H1 (cell line): Measurements from ENCODE around the gene KRTCAP2. TPM values are rescaled to one million over a fixed set of nuclear protein-coding genes. Genes with fewer than 3 reads are reported as not detected.

Experiments used
- CTCF ChIA-PET: fragments of 300-600 bp; sonication (Branson Sonifier 250); formaldehyde crosslinking; loops from one replicate; lab custom pipeline; 2021; ENCODE audit not compliant: partially characterized antibody; lab: Charles Lee
- POLR2A ChIA-PET: fragments of 300-600 bp; sonication (Branson Sonifier 250); formaldehyde crosslinking; loops from one replicate; lab custom pipeline; 2021; ENCODE audit warnings: inconsistent platforms; ENCODE audit not compliant: partially characterized antibody; lab: Charles Lee
- DNase-seq, 2 experiments: peaks; one replicate each; pipeline versions ENCODE4 v3.0.0 to v3.0.0-alpha.2; 2010 to 2022; ENCODE audit warnings: low spot score in 2 of 2, low read depth in 1 of 2, mixed read lengths in 1 of 2
- FAIRE-seq: peaks from 2 replicates; lab custom pipeline; 2011; peaks lifted over from hg19 to GRCh38; lab: Jason Lieb, UNC
- H2AFZ ChIP-seq: 2 replicates; pipeline ENCODE4 v1.8.1; 2012; ENCODE audit warnings: low read length, inconsistent platforms
- H2AK5ac ChIP-seq: 2 replicates; pipeline ENCODE4 v1.6.1; 2013; ENCODE audit warnings: low read depth, low read length
- H2BK120ac ChIP-seq: replicated peaks from 2 replicates; pipeline ENCODE3; 2013; ENCODE audit warnings: low read depth, low read length, inconsistent platforms
- H2BK12ac ChIP-seq: 2 replicates; pipeline ENCODE4 v1.6.1; 2013; ENCODE audit warnings: low read depth, low read length
- H2BK15ac ChIP-seq: 2 replicates; pipeline ENCODE4 v1.6.1; 2013; ENCODE audit warnings: low read length
- H2BK20ac ChIP-seq: 2 replicates; pipeline ENCODE4 v1.6.1; 2013; ENCODE audit warnings: low read length
- H2BK5ac ChIP-seq: 2 replicates; pipeline ENCODE4 v1.6.1; 2013; ENCODE audit warnings: low read depth, low read length
- H3K14ac ChIP-seq: 2 replicates; pipeline ENCODE4 v1.6.1; 2013; ENCODE audit warnings: inconsistent platforms; ENCODE audit not compliant: insufficient read length
- H3K18ac ChIP-seq: 2 replicates; pipeline ENCODE4 v1.6.1; 2013; ENCODE audit warnings: low read length; ENCODE audit errors: extremely low read depth
- H3K23ac ChIP-seq: 2 replicates; pipeline ENCODE4 v1.6.1; 2013; ENCODE audit warnings: inconsistent platforms; ENCODE audit not compliant: insufficient read length
- H3K23me2 ChIP-seq: 2 replicates; pipeline ENCODE4 v1.6.1; 2013; ENCODE audit warnings: low read depth, low read length
- H3K27ac ChIP-seq: 2 replicates; pipeline ENCODE4 v1.6.1; 2011; ENCODE audit warnings: low read depth, low read length, inconsistent platforms
- H3K27me3 ChIP-seq, 4 experiments: replicated peaks in 1 of 4; 1 replicate in 1 of 4; 2 replicates in 3 of 4; pipeline versions ENCODE4 v1.6.1 to v1.8.1; 2011 to 2013; ENCODE audit warnings: low read length in 3 of 4, mild to moderate bottlenecking in 3 of 4, inconsistent platforms in 2 of 4, mixed read lengths in 2 of 4, moderate library complexity in 1 of 4; ENCODE audit not compliant: control insufficient read depth in 3 of 4, insufficient read depth in 3 of 4; ENCODE audit errors: extremely low read depth in 1 of 4
- H3K36me3 ChIP-seq, 4 experiments: 2 replicates each; pipeline versions ENCODE4 v1.6.1 to v1.8.1; 2011 to 2013; ENCODE audit warnings: mild to moderate bottlenecking in 4 of 4, low read length in 3 of 4, moderate library complexity in 2 of 4, control low read depth in 1 of 4, inconsistent platforms in 1 of 4; ENCODE audit not compliant: insufficient read depth in 4 of 4, control insufficient read depth in 2 of 4
- H3K4ac ChIP-seq: replicated peaks from 2 replicates; pipeline ENCODE3; 2013; ENCODE audit warnings: low read length, low read depth, mixed read lengths, inconsistent platforms; ENCODE audit not compliant: insufficient read length
- H3K4me1 ChIP-seq, 4 experiments: replicated peaks in 1 of 4; 1 replicate in 1 of 4; 2 replicates in 3 of 4; pipeline versions ENCODE4 v1.6.1 to v1.8.1; 2011 to 2013; ENCODE audit warnings: low read length in 3 of 4, inconsistent platforms in 2 of 4, mixed read lengths in 1 of 4; ENCODE audit not compliant: insufficient read depth in 4 of 4, control insufficient read depth in 3 of 4
- H3K4me2 ChIP-seq, 2 experiments: 2 replicates each; pipeline versions ENCODE4 v1.6.1 to v1.8.1; 2011 to 2013; ENCODE audit warnings: low read depth in 2 of 2, low read length in 2 of 2, control low read depth in 1 of 2, inconsistent platforms in 1 of 2, mild to moderate bottlenecking in 1 of 2; ENCODE audit not compliant: insufficient read depth in 1 of 2
- H3K4me3 ChIP-seq, 4 experiments: fragments of 200-600, 300-600 bp in 1 of 4; sonication (generic), shearing (Covaris generic), sonication (Bioruptor Twin) in 1 of 4; 2 replicates each; pipeline versions ENCODE4 v1.5.1 to v1.8.1; 2011 to 2016; ENCODE audit warnings: low read length in 4 of 4, low read depth in 3 of 4, control low read depth in 2 of 4, inconsistent platforms in 2 of 4, mild to moderate bottlenecking in 2 of 4, mixed read lengths in 1 of 4, moderate library complexity in 1 of 4; ENCODE audit not compliant: insufficient read depth in 2 of 4; ENCODE audit errors: extremely low read depth in 1 of 4
- H3K56ac ChIP-seq: replicated peaks from 2 replicates; pipeline ENCODE3; 2013; ENCODE audit warnings: low read depth, mild to moderate bottlenecking, mixed read lengths, low read length, inconsistent platforms; ENCODE audit not compliant: insufficient read length
- H3K79me1 ChIP-seq: 2 replicates; pipeline ENCODE4 v1.6.1; 2013; ENCODE audit warnings: low read depth, low read length, control low read depth
- H3K79me2 ChIP-seq, 2 experiments: 2 replicates each; pipeline versions ENCODE4 v1.6.1 to v1.8.1; 2012 to 2013; ENCODE audit warnings: low read length in 2 of 2, mild to moderate bottlenecking in 2 of 2, inconsistent platforms in 1 of 2; ENCODE audit not compliant: insufficient read depth in 2 of 2, control insufficient read depth in 1 of 2
- H3K9ac ChIP-seq, 4 experiments: replicated peaks in 1 of 4; 1 replicate in 1 of 4; 2 replicates in 3 of 4; pipeline versions ENCODE4 v1.6.1 to v1.8.1; 2011 to 2013; ENCODE audit warnings: low read depth in 3 of 4, low read length in 3 of 4, control low read depth in 2 of 4, mild to moderate bottlenecking in 2 of 4, moderate library complexity in 2 of 4, inconsistent platforms in 1 of 4; ENCODE audit errors: extremely low read depth in 1 of 4
- H3K9me3 ChIP-seq, 2 experiments: 2 replicates each; pipeline versions ENCODE4 v1.6.1 to v1.8.1; 2012 to 2013; ENCODE audit warnings: mild to moderate bottlenecking in 2 of 2, moderate library complexity in 2 of 2, control low read depth in 1 of 2, inconsistent platforms in 1 of 2, low read depth in 1 of 2, low read length in 1 of 2, mixed read lengths in 1 of 2; ENCODE audit not compliant: insufficient read depth in 2 of 2
- H4K20me1 ChIP-seq, 2 experiments: replicated peaks in 1 of 2; 2 replicates each; pipeline versions ENCODE3 to v1.8.1; 2011 to 2013; ENCODE audit warnings: inconsistent platforms in 2 of 2, low read length in 2 of 2, mild to moderate bottlenecking in 1 of 2; ENCODE audit not compliant: insufficient read depth in 2 of 2, control insufficient read depth in 1 of 2
- H4K5ac ChIP-seq: 2 replicates; pipeline ENCODE4 v1.6.1; 2013; ENCODE audit warnings: low read length, low read depth, mixed read lengths, inconsistent platforms; ENCODE audit not compliant: insufficient read length
- H4K8ac ChIP-seq: 2 replicates; pipeline ENCODE4 v1.8.0; 2013; ENCODE audit warnings: mild to moderate bottlenecking, moderate library complexity, low read length, inconsistent platforms; ENCODE audit not compliant: insufficient read depth; ENCODE audit errors: extremely low read depth
- H4K91ac ChIP-seq: replicated peaks from 2 replicates; pipeline ENCODE3; 2013; ENCODE audit warnings: low read length, mixed read lengths, inconsistent platforms; ENCODE audit not compliant: insufficient read length
- EGR1 ChIP-seq: IDR thresholded peaks from 2 replicates; pipeline ENCODE4 v1.6.1; 2011; ENCODE audit warnings: low read depth, low read length, borderline replicate concordance
- HDAC2 ChIP-seq, 2 experiments: fragments of 300-600 bp in 1 of 2; sonication (generic) in 1 of 2; IDR thresholded peaks; 2 replicates each; pipeline ENCODE4 v1.6.1; 2011 to 2012; ENCODE audit warnings: low read depth in 2 of 2, low read length in 2 of 2, mild to moderate bottlenecking in 2 of 2, moderate library complexity in 2 of 2, borderline replicate concordance in 1 of 2, inconsistent platforms in 1 of 2
- KDM1A ChIP-seq: fragments of 200-600, 300-600 bp; sonication (generic); IDR thresholded peaks from 2 replicates; pipeline ENCODE4 v1.7.1; 2016; ENCODE audit warnings: mild to moderate bottlenecking, low read length, borderline replicate concordance
- SIN3A ChIP-seq, 2 experiments: IDR thresholded peaks in 1 of 2; conservative IDR thresholded peaks in 1 of 2; 2 replicates each; pipeline ENCODE4 v1.6.1; 2011 to 2012; ENCODE audit warnings: low read length in 2 of 2, improper control_type of control experiment in 1 of 2, low read depth in 1 of 2, mild to moderate bottlenecking in 1 of 2
- TAF1 ChIP-seq: IDR thresholded peaks from 2 replicates; pipeline ENCODE4 v1.6.1; 2011; ENCODE audit warnings: mild to moderate bottlenecking, low read depth, low read length
- TCF12 ChIP-seq: IDR thresholded peaks from 2 replicates; pipeline ENCODE4 v1.6.1; 2011; ENCODE audit warnings: low read depth, mild to moderate bottlenecking, low read length
- YY1 ChIP-seq: IDR thresholded peaks from 2 replicates; pipeline ENCODE4 v1.6.1; 2011; ENCODE audit warnings: low read depth, mild to moderate bottlenecking, low read length
- WGBS, 2 experiments: shearing (Covaris generic) in 1 of 2; methylation state at CpG; one replicate each; pipeline versions ENCODE4 v1.1.6 to v1.1.7; 2013 to 2015; ENCODE audit warnings: low lambda C conversion rate in 2 of 2, mixed read lengths in 2 of 2, inconsistent platforms in 1 of 2, low coverage in 1 of 2, missing lambda C conversion rate in 1 of 2; ENCODE audit not compliant: insufficient replicate concordance in 2 of 2, insufficient coverage in 1 of 2, insufficient read length in 1 of 2; ENCODE audit errors: extremely low coverage in 1 of 2, missing lambda C conversion rate in 1 of 2; 5-methylcytosine and 5-hydroxymethylcytosine counted together
- polyA plus RNA-seq, 7 experiments: library from polyadenylated mRNA; depleted of rRNA in 3 of 7; stranded (reverse) in 5 of 7; unstranded in 2 of 7; fragments of >200 nt in 5 of 7; fragments of 200-250 nt in 2 of 7; gene quantifications; 1 replicate in 5 of 7; 2 replicates in 1 of 7; 4 replicates in 1 of 7; pipeline versions ENCODE4 v1.2.1 to v1.2.3, GENCODE V29; 2011 to 2013; ENCODE audit warnings: missing spikeins in 2 of 7, mixed read lengths in 2 of 7
- total RNA-seq: library from RNA; stranded (reverse); fragmentation: NEBNext Ultra II Directional; extraction: Animal tissue kit (Norgen Biotek cat#: 25700); gene quantifications from 2 replicates; pipeline ENCODE4 v1.2.1, GENCODE V29; 2021

Gene KRTCAP2
- total and polyA plus RNA-seq, 2 of the 8 experiments (the other 6 are each of a cell fraction or from before 2014, with no cell fraction given): 146 to 317 TPM

DNA sequence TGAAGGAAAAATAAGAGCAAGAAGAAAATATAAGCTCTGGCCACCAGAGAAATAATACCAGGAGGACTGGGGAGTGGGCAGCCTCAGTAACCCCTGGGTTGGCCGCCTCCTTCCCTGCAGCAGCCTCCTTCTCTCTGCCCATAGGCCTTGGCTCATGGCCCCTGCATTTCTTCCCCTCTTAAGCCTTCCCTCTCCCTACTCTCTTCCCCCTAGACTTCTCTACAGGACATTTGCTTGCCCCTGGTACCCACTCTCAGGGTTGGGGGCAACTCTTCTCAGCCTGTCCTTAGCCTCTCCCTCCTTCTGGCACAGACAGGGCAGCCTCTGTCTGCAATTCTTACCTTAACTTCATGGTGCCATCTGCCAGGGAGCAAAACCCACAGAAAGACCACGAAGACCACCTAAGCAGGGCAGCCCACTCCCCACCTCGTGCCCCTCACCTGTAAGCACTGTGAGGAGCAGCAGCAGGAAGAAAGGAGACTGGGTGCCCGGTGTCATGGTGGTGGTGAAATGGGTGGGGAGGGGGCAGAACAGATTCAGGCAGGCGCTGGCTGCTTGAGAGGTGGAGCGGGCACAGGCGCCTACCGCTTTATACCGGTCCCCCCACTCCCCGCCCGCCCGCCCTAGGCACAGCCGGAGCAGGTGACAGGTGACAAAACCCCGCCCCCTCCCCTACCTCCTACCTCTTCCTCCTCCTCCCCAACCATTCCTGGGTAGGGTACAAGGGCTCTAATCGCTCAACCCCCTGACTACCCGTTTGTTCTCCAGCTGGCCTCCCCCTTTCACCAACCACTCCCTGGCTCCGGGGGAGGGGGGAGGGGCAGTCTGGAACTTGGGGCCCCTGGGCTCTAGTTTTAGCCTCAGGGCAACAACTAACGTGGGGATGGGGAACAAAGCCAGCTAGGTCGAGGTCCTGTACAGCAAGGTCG is 19.5 kb upstream of the KRTCAP2 start:
- ChIA-PET POLR2A (interaction anchor here (0.8 to 19.4 kb wide), 15 partner anchors 14 to 128 kb away, joined by 3 to 512 read pairs (median 7); partner anchors contain the start of genes KRTCAP2, MTX1, RUSC1 and SLC50A1), CTCF (interaction anchor here (0.6 to 5.1 kb wide), 26 partner anchors 8 to 1087 kb away, joined by 3 to 107 read pairs (median 4); partner anchors contain the start of genes KRTCAP2, MTX1, RUSC1 and THBS3)
- peak overlapping the region; percentile 92 for H3K4ac ChIP-seq
- WGBS, 2 experiments: 14% methylated on average over 4 of the region's 20 CpGs; no CpG with 5 or more reads in 1 of the 2 experiments
- peak overlapping the region; percentile 80 for H3K14ac ChIP-seq
- peaks cover 9 to 25% (median 21%) of the 10 kb centered on the region in 4 experiments for H3K4me1 ChIP-seq
- peak overlapping the region; percentile 94 for H4K91ac ChIP-seq
- peak overlapping the region; percentile 78 for H2BK120ac ChIP-seq
- H4K8ac ChIP-seq: peak overlapping the region; percentile 95
- peaks cover 11% of the 10 kb centered on the region for H3K79me1 ChIP-seq
- peak overlapping the region; percentile 98; the same call in 1 of the 2 replicates for H3K18ac ChIP-seq
- H2BK15ac ChIP-seq: peak overlapping the region; percentile 92; the same call in 1 of the 2 replicates
- peaks cover 6 to 24% of the 10 kb centered on the region in 2 experiments; a peak in 3 of 4 replicates for H3K79me2 ChIP-seq
- DNase-seq: peak in 1 of 2 experiments; percentile 83
- H3K27me3 ChIP-seq: no peaks in the 10 kb centered on the region
- no peaks in the 10 kb centered on the region for H3K9me3 ChIP-seq
- peaks cover 7 to 12% of the 10 kb centered on the region in 2 experiments for H4K20me1 ChIP-seq
- peaks cover 24% of the 10 kb centered on the region for H3K23me2 ChIP-seq
- peak overlapping the region; percentile 92; the same call in 1 of the 2 replicates for H2BK5ac ChIP-seq
- peak overlapping the region; percentile 60 to 98 (median 96) for H3K4me3 ChIP-seq
- H3K4me2 ChIP-seq: peak overlapping the region; percentile 81 to 87
- H2AK5ac ChIP-seq: peak overlapping the region; percentile 26; the same call in 1 of the 2 replicates
- H2AFZ ChIP-seq: no peak overlapping the region
- peak overlapping the region; percentile 90; the same call in 1 of the 2 replicates for H2BK20ac ChIP-seq
- H2BK12ac ChIP-seq: peak overlapping the region; percentile 78
- no peak overlapping the region for H3K23ac ChIP-seq
- peak overlapping the region in 3 of 4 experiments; percentile 29 to 96 (median 92); a peak in 4 of 7 replicates for H3K9ac ChIP-seq
- peak overlapping the region; percentile 94 for H3K27ac ChIP-seq
- FAIRE-seq: no peak
- TF ChIP-seq TAF1 (0 out of 2 replicates have a peak, but pooled peaks have one; percentile 9), SIN3A (conservative IDR thresholded peaks at IDR 0.05 in 1 of 2, IDR thresholded peaks at IDR 0.05 in 1 of 2; ENCODE audit: low read depth in 1 of 2, low read length in 2 of 2) (0 out of 4 replicates have a peak, but pooled peaks of 1 of the 2 experiments have one; percentile 14), TCF12 (0 out of 2 replicates have a peak, but pooled peaks have one; percentile 60), HDAC2 (IDR thresholded peaks at IDR 0.05; ENCODE audit: borderline replicate concordance in 1 of 2, low read depth in 2 of 2, low read length in 2 of 2) (no peak), KDM1A (no peak), EGR1 (0 out of 2 replicates have a peak, but pooled peaks have one; percentile 27), YY1 (0 out of 2 replicates have a peak, but pooled peaks have one; percentile 35)
- peak overlapping the region; percentile 70 for H3K56ac ChIP-seq
- H3K36me3 ChIP-seq: peaks cover 9 to 17% (median 10%) of the 10 kb centered on the region in 4 experiments
- H4K5ac ChIP-seq: peak overlapping the region; percentile 95
